SK-N-SH (cell line): ENCODE data around the gene MACROD2. TPM values are rescaled to one million over a fixed set of nuclear protein-coding genes. Genes with fewer than 3 reads are reported as not detected.
"Not testable (repeated sequence)": the region's sequence is repeated elsewhere in the genome, so short reads cannot be mapped to it uniquely, and the experiment has no call there.

Source experiments
- CTCF ChIA-PET: fragments of 300-600, 350-600 bp; formaldehyde crosslinking; extraction: SDS; loops from one replicate; lab custom pipeline; 2021; lab: Yijun Ruan, JAX
- POLR2A ChIA-PET: fragments of 350-600 bp; sonication (Branson Sonifier 250); formaldehyde crosslinking; extraction: SDS; loops from one replicate; lab custom pipeline; 2020; ENCODE audit warnings: antibody characterized with exemption, inconsistent platforms; lab: Yijun Ruan, JAX
- DNase-seq: peaks from one replicate; pipeline ENCODE4 v3.0.0; 2012
- H2AFZ ChIP-seq: fragments of 200-600 bp; sonication (generic); 2 replicates; pipeline ENCODE4 v1.8.1; 2016; ENCODE audit warnings: antibody characterized with exemption, mild to moderate bottlenecking, low read depth
- H3F3A ChIP-seq: fragments of 200-600 bp; sonication (generic); replicated peaks from 2 replicates; pipeline ENCODE3; 2016; ENCODE audit warnings: antibody characterized with exemption, mild to moderate bottlenecking; ENCODE audit not compliant: insufficient read depth
- H3K27ac ChIP-seq, 2 experiments: fragments of 200-500 bp in 1 of 2; fragments of 200-600 bp in 1 of 2; sonication (Bioruptor generic) in 1 of 2; sonication (generic), shearing (Covaris generic) in 1 of 2; 2 replicates each; pipeline versions ENCODE4 v1.5.1 to v1.6.1; 2014 to 2016; ENCODE audit warnings: low read depth in 2 of 2, inconsistent platforms in 1 of 2, low read length in 1 of 2, mild to moderate bottlenecking in 1 of 2, mixed read lengths in 1 of 2
- H3K27me3 ChIP-seq: fragments of 200-600 bp; sonication (generic), shearing (Covaris generic); 2 replicates; pipeline ENCODE4 v1.6.1; 2016; ENCODE audit warnings: mixed run types; ENCODE audit not compliant: insufficient read depth
- H3K36me3 ChIP-seq, 2 experiments: fragments of 200-500 bp in 1 of 2; fragments of 200-600 bp in 1 of 2; sonication (Bioruptor generic) in 1 of 2; sonication (generic) in 1 of 2; replicated peaks in 1 of 2; 2 replicates each; pipeline versions ENCODE3 to v1.5.1; 2014 to 2016; ENCODE audit warnings: low read length in 1 of 2, mild to moderate bottlenecking in 1 of 2; ENCODE audit not compliant: insufficient read depth in 2 of 2, control insufficient read depth in 1 of 2
- H3K4me1 ChIP-seq, 2 experiments: fragments of 200-500 bp in 1 of 2; fragments of 200-600 bp in 1 of 2; sonication (Bioruptor generic) in 1 of 2; sonication (generic), shearing (Covaris generic) in 1 of 2; 2 replicates each; pipeline versions ENCODE4 v1.5.1 to v1.6.1; 2014 to 2016; ENCODE audit warnings: low read depth in 1 of 2, low read length in 1 of 2, mixed run types in 1 of 2; ENCODE audit not compliant: insufficient read depth in 2 of 2, control insufficient read depth in 1 of 2
- H3K4me2 ChIP-seq: fragments of 200-600 bp; sonication (generic), shearing (Covaris generic); 2 replicates; pipeline ENCODE4 v1.6.1; 2017; ENCODE audit warnings: mixed run types
- H3K4me3 ChIP-seq, 2 experiments: fragments of 200-500 bp in 1 of 2; fragments of 200-600 bp in 1 of 2; sonication (Bioruptor generic) in 1 of 2; sonication (generic), shearing (Covaris generic) in 1 of 2; 2 replicates each; pipeline versions ENCODE4 v1.5.1 to v1.8.1; 2014 to 2016; ENCODE audit warnings: low read depth in 2 of 2, inconsistent platforms in 1 of 2, low read length in 1 of 2, mild to moderate bottlenecking in 1 of 2, mixed read lengths in 1 of 2, moderate library complexity in 1 of 2
- H3K79me2 ChIP-seq: fragments of 200-600 bp; sonication (generic); 2 replicates; pipeline ENCODE4 v1.8.1; 2017; ENCODE audit warnings: mild to moderate bottlenecking; ENCODE audit not compliant: insufficient read depth
- H3K9ac ChIP-seq: fragments of 200-600 bp; sonication (generic); 2 replicates; pipeline ENCODE4 v1.6.1; 2017; ENCODE audit warnings: mixed run types
- H3K9me2 ChIP-seq: fragments of 200-600 bp; sonication (generic); 2 replicates; pipeline ENCODE4 v1.6.1; 2017; ENCODE audit warnings: mixed run types
- H3K9me3 ChIP-seq: fragments of 200-600 bp; sonication (generic); 2 replicates; pipeline ENCODE4 v1.6.1; 2017; ENCODE audit warnings: mixed run types, mild to moderate bottlenecking, moderate library complexity
- H4K20me1 ChIP-seq: fragments of 200-600 bp; sonication (generic); 2 replicates; pipeline ENCODE4 v1.6.1; 2017; ENCODE audit warnings: mild to moderate bottlenecking, mixed run types; ENCODE audit not compliant: insufficient read depth
- FOXJ3 ChIP-seq: sonication (generic); formaldehyde crosslinking; IDR thresholded peaks from 2 replicates; pipeline ENCODE4 v1.5.1; 2020; ENCODE audit warnings: mild to moderate bottlenecking, missing genetic modification reagents
- JUND ChIP-seq: IDR thresholded peaks from 2 replicates; pipeline ENCODE4 v1.4.0; 2012
- RAD21 ChIP-seq: IDR thresholded peaks from 2 replicates; pipeline ENCODE4 v1.6.1; 2012; ENCODE audit warnings: mild to moderate bottlenecking, low read length
- RXRA ChIP-seq: IDR thresholded peaks from 2 replicates; pipeline ENCODE4 v1.4.0; 2012; ENCODE audit warnings: low read depth, mild to moderate bottlenecking, borderline replicate concordance
- SMC3 ChIP-seq: IDR thresholded peaks from 2 replicates; pipeline ENCODE4 v1.6.1; 2012; ENCODE audit warnings: low read depth, low read length, improper control_type of control experiment
- TAF1 ChIP-seq: IDR thresholded peaks from 2 replicates; pipeline ENCODE4 v1.6.1; 2012; ENCODE audit warnings: low read depth, mild to moderate bottlenecking, low read length, moderate library complexity, borderline replicate concordance
- WGBS: methylation state at CpG from one replicate; pipeline ENCODE4 v1.1.6; 2017; ENCODE audit warnings: low lambda C conversion rate; 5-methylcytosine and 5-hydroxymethylcytosine counted together
- polyA plus RNA-seq, 3 experiments: library from polyadenylated mRNA; depleted of rRNA; stranded (reverse); fragments of >200 nt; gene quantifications; 2 replicates each; pipeline ENCODE4 v1.2.3, GENCODE V29; 2012
- TF ChIP-seq, protein P1 (sequence below): fragments of 200-600 bp; sonication (generic); IDR thresholded peaks from 2 replicates; pipeline ENCODE4 v1.6.1; 2017; ENCODE audit warnings: antibody characterized with exemption, mild to moderate bottlenecking, moderate library complexity
- TF ChIP-seq, protein P2 (sequence below): IDR thresholded peaks from 2 replicates; pipeline ENCODE4 v1.6.1; 2012; ENCODE audit warnings: mild to moderate bottlenecking, low read depth, low read length, moderate library complexity

Gene MACROD2
- polyA plus RNA-seq, 1 of the 3 experiments (the other 2 are of a cell fraction): 0.33 TPM

DNA sequence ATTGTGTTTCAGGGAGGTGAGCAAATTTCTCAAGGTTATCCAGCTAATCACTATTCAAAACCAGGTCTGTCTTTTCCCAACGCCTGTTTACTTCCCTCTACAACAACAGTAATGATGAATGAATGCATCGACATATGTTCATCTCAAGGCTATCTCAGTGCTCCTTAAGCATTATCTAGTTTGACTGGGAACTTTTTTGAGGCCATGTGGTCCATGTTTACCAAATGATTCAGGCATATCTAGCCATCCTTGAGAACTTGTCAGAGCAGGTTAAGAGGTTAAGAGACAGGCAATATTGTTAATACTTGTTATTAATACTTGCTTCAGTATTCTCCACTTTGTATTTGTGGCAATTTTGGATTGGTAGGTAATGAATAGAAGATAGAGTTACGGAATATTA is 1380.5 kb downstream of the MACROD2 start:
- Histone ChIP-seq H3K9me2 (no peaks in the 10 kb centered on the region), H3K4me1 (no peaks in the 10 kb centered on the region), H3F3A (no peaks in the 10 kb centered on the region), H2AFZ (no peak overlapping the region), H3K9me3 (no peaks in the 10 kb centered on the region), H3K9ac (no peak overlapping the region), H3K4me3 (no peak overlapping the region), H3K36me3 (no peaks in the 10 kb centered on the region), H3K27me3 (no peaks in the 10 kb centered on the region), H3K27ac (no peak overlapping the region), H3K4me2 (no peak overlapping the region), H3K79me2 (no peaks in the 10 kb centered on the region), H4K20me1 (no peaks in the 10 kb centered on the region)
- no peak for DNase-seq
- TF ChIP-seq, protein P1, sequence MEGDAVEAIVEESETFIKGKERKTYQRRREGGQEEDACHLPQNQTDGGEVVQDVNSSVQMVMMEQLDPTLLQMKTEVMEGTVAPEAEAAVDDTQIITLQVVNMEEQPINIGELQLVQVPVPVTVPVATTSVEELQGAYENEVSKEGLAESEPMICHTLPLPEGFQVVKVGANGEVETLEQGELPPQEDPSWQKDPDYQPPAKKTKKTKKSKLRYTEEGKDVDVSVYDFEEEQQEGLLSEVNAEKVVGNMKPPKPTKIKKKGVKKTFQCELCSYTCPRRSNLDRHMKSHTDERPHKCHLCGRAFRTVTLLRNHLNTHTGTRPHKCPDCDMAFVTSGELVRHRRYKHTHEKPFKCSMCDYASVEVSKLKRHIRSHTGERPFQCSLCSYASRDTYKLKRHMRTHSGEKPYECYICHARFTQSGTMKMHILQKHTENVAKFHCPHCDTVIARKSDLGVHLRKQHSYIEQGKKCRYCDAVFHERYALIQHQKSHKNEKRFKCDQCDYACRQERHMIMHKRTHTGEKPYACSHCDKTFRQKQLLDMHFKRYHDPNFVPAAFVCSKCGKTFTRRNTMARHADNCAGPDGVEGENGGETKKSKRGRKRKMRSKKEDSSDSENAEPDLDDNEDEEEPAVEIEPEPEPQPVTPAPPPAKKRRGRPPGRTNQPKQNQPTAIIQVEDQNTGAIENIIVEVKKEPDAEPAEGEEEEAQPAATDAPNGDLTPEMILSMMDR: no peak
- no peak for TF ChIP-seq JUND
- no peak for TF ChIP-seq RAD21
- TF ChIP-seq SMC3: no peak
- TF ChIP-seq RXRA: no peak
- TF ChIP-seq, protein P2, sequence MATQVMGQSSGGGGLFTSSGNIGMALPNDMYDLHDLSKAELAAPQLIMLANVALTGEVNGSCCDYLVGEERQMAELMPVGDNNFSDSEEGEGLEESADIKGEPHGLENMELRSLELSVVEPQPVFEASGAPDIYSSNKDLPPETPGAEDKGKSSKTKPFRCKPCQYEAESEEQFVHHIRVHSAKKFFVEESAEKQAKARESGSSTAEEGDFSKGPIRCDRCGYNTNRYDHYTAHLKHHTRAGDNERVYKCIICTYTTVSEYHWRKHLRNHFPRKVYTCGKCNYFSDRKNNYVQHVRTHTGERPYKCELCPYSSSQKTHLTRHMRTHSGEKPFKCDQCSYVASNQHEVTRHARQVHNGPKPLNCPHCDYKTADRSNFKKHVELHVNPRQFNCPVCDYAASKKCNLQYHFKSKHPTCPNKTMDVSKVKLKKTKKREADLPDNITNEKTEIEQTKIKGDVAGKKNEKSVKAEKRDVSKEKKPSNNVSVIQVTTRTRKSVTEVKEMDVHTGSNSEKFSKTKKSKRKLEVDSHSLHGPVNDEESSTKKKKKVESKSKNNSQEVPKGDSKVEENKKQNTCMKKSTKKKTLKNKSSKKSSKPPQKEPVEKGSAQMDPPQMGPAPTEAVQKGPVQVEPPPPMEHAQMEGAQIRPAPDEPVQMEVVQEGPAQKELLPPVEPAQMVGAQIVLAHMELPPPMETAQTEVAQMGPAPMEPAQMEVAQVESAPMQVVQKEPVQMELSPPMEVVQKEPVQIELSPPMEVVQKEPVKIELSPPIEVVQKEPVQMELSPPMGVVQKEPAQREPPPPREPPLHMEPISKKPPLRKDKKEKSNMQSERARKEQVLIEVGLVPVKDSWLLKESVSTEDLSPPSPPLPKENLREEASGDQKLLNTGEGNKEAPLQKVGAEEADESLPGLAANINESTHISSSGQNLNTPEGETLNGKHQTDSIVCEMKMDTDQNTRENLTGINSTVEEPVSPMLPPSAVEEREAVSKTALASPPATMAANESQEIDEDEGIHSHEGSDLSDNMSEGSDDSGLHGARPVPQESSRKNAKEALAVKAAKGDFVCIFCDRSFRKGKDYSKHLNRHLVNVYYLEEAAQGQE: no peak
- no peak for TF ChIP-seq FOXJ3
- no peak for TF ChIP-seq TAF1
- ChIA-PET POLR2A (no interaction called here), CTCF (no interaction called here)
- 55% methylated on average over 3 of the region's 3 CpGs for WGBS

DNA sequence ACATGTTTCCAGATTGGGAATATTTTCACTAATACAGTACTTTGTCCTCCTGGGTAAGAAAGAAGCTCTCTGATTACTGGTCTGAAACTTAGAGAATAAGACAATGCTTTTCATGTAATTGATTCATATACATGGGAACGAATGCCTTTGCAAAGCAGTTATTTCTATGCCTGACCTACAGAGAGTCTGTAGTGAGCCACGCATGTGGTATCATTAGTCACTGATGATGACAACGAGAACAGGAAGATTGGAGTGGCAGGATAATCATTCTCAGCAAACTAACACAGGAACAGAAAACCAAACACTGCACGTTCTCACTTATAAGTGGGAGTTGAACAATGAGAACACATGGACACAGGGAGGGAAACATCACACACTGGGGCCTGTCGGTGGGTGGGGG is 1382.3 kb downstream of the MACROD2 start:
- H3K4me2 ChIP-seq, H3K9me3 ChIP-seq, H2AFZ ChIP-seq, H3K9ac ChIP-seq, H3K4me1 ChIP-seq, H3F3A ChIP-seq, H3K9me2 ChIP-seq, POLR2A ChIA-PET, H3K36me3 ChIP-seq, H4K20me1 ChIP-seq, H3K79me2 ChIP-seq, H3K27ac ChIP-seq, CTCF ChIA-PET, H3K4me3 ChIP-seq, DNase-seq, H3K27me3 ChIP-seq: not testable (repeated sequence)
- WGBS: 62% methylated on average over 5 of the region's 5 CpGs
